CD4-positive, alpha-beta T cell treated with Interferon alpha-2 for 1 hour (primary cell): ENCODE data around the gene GREB1.

Source experiments
- DNase-seq, 2 donors: peaks; one replicate each; pipeline ENCODE4 v3.0.0-alpha.2; 2020 to 2022

The GREB1 gene

GRCh38 chr2:11687736-11688135, 153.9 kb downstream of the GREB1 start:
- no peak for DNase-seq

GRCh38 chr2:11688222-11689069, 154.6 kb downstream of the GREB1 start:
- peak; percentile 81 to 87 for DNase-seq

GRCh38 chr2:11691076-11691660, 157.3 kb downstream of the GREB1 start:
- no peak for DNase-seq
